Upper lobe of left lung (tissue), 6 donors: ENCODE results near the gene ZNHIT2. TPM values are rescaled to one million over a fixed set of nuclear protein-coding genes. Genes with fewer than 3 reads are reported as not detected.

Experiments
- ATAC-seq, 2 donors: fragments of 200-7000 bp; cut with Tn5 transposase; one replicate each; pipeline ENCODE4 v1.9.1; 2022; ENCODE audit warnings: mild to moderate bottlenecking in 2 of 2, moderate library complexity in 2 of 2; ENCODE audit not compliant: low FRiP score in 2 of 2
- DNase-seq, 2 donors: peaks; one replicate each; pipeline ENCODE4 v3.0.0-alpha.2; 2019 to 2020
- H3K27ac ChIP-seq, 4 donors: fragments of 200-600 bp; sonication (generic); one replicate each; pipeline ENCODE4 v1.5.1; 2016 to 2019
- H3K27me3 ChIP-seq, 4 donors: fragments of 200-600 bp; sonication (generic); one replicate each; pipeline ENCODE4 v1.5.1; 2017 to 2019
- H3K36me3 ChIP-seq, 4 donors: fragments of 200-600 bp; sonication (generic); one replicate each; pipeline ENCODE4 v1.5.1; 2016 to 2019
- H3K4me1 ChIP-seq, 4 donors: fragments of 200-600 bp; sonication (generic); one replicate each; pipeline ENCODE4 v1.5.1; 2018 to 2019
- H3K4me3 ChIP-seq, 4 donors: fragments of 200-600 bp; sonication (generic); one replicate each; pipeline ENCODE4 v1.5.1; 2017 to 2019; ENCODE audit warnings: mild to moderate bottlenecking in 2 of 4, moderate library complexity in 1 of 4
- H3K9me3 ChIP-seq, 4 donors: fragments of 200-600 bp; sonication (generic); one replicate each; pipeline ENCODE4 v1.5.1; 2018 to 2019
- CTCF ChIP-seq, 6 experiments: fragments of 450-650 bp in 4 of 6; fragments of 200-600 bp in 2 of 6; sonication (generic) in 2 of 6; IDR thresholded peaks; one replicate each; pipeline ENCODE4 v1.5.1; 2016 to 2019; ENCODE audit warnings: antibody characterized with exemption in 6 of 6
- EP300 ChIP-seq, 4 donors: sonication (generic); formaldehyde crosslinking; IDR thresholded peaks; one replicate each; pipeline ENCODE4 v1.5.1; 2017; ENCODE audit warnings: antibody characterized with exemption in 4 of 4, control low read depth in 2 of 4
- POLR2A ChIP-seq, 4 donors: fragments of 450-650 bp; IDR thresholded peaks; one replicate each; pipeline ENCODE4 v1.5.1; 2016 to 2017; ENCODE audit warnings: antibody characterized with exemption in 4 of 4, mild to moderate bottlenecking in 2 of 4
- POLR2AphosphoS5 ChIP-seq, 2 donors: sonication (generic); formaldehyde crosslinking; IDR thresholded peaks; one replicate each; pipeline ENCODE4 v1.5.1; 2017; ENCODE audit warnings: antibody characterized with exemption in 2 of 2
- WGBS, 2 donors: methylation state at CpG; one replicate each; pipeline ENCODE4 v1.1.5; 2017 to 2018; 5-methylcytosine and 5-hydroxymethylcytosine counted together
- total RNA-seq, 6 donors: library from RNA; depleted of rRNA in 4 of 6; stranded (reverse); fragments of >200 nt in 4 of 6; gene quantifications; one replicate each; pipeline versions ENCODE4 v1.1.0 to v1.2.1, GENCODE V29; 2016 to 2021
- donor health status: DM: no; HTN: no; CAD: no; lungs with moderate emphysema.
- donor health status: DM: no; HTN: yes; CAD: no; lungs with severe emphysema.

Gene ZNHIT2
- total RNA-seq, 6 donors from 2014 or later, result 12.6 to 28.5 (median 15.2) TPM

- no peak overlapping the region for H3K4me3 ChIP-seq
- peaks cover 45 to 80% (median 78%) of the 10 kb centered on the region in 4 donors for H3K36me3 ChIP-seq
- no peak for ATAC-seq
- H3K27ac ChIP-seq, result no peak overlapping the region
- no peaks in the 10 kb centered on the region for H3K27me3 ChIP-seq
- no peak for TF ChIP-seq POLR2A (IDR thresholded peaks at IDR 0.05)
- TF ChIP-seq POLR2AphosphoS5 (IDR thresholded peaks at IDR 0.05), result no peak
- no peak for TF ChIP-seq EP300 (IDR thresholded peaks at IDR 0.05)
- no peak for TF ChIP-seq CTCF (IDR thresholded peaks at IDR 0.05)
- DNase-seq, result no peak
- H3K9me3 ChIP-seq, result no peaks in the 10 kb centered on the region
- WGBS, 2 donors, result 92 to 95% methylated on average over 5 to 10 of the region's 13 CpGs
- peaks cover 15 to 22% (median 18%) of the 10 kb centered on the region in 4 donors for H3K4me1 ChIP-seq
Observed at GRCh38 chr11:65129649-65130441, 12.3 kb upstream of the ZNHIT2 start.

- no peak overlapping the region for H3K4me3 ChIP-seq
- WGBS, 2 donors, result 90 to 92% methylated on average over 9 to 15 of the region's 15 CpGs
- no peaks in the 10 kb centered on the region for H3K9me3 ChIP-seq
- H3K27ac ChIP-seq, result no peak overlapping the region
- TF ChIP-seq POLR2AphosphoS5 (IDR thresholded peaks at IDR 0.05) (no peak), EP300 (IDR thresholded peaks at IDR 0.05) (no peak), CTCF (IDR thresholded peaks at IDR 0.05) (no peak), POLR2A (IDR thresholded peaks at IDR 0.05) (no peak)
- H3K4me1 ChIP-seq, result peaks cover 13 to 16% (median 14%) of the 10 kb centered on the region in 4 donors
- ATAC-seq, result no peak
- H3K36me3 ChIP-seq, result peaks cover 45 to 89% (median 83%) of the 10 kb centered on the region in 4 donors
- H3K27me3 ChIP-seq, result no peaks in the 10 kb centered on the region
- DNase-seq, result no peak
Observed at GRCh38 chr11:65128182-65129145, 11.0 kb upstream of the ZNHIT2 start.

GRCh38 chr11:65127473-65128181, 10.1 kb upstream of the ZNHIT2 start:
- H3K4me3 ChIP-seq, result no peak overlapping the region
- 82 to 86% methylated on average over 9 to 12 of the region's 12 CpGs for WGBS, 2 donors
- no peak for ATAC-seq
- H3K27me3 ChIP-seq, result no peaks in the 10 kb centered on the region
- TF ChIP-seq EP300 (IDR thresholded peaks at IDR 0.05), result no peak
- no peak for TF ChIP-seq CTCF (IDR thresholded peaks at IDR 0.05)
- TF ChIP-seq POLR2A (IDR thresholded peaks at IDR 0.05), result no peak
- no peak for TF ChIP-seq POLR2AphosphoS5 (IDR thresholded peaks at IDR 0.05)
- H3K27ac ChIP-seq, result no peak overlapping the region
- H3K4me1 ChIP-seq, result peaks cover 11 to 15% (median 13%) of the 10 kb centered on the region in 4 donors
- DNase-seq, result no peak
- no peaks in the 10 kb centered on the region for H3K9me3 ChIP-seq
- H3K36me3 ChIP-seq, result peaks cover 45 to 87% (median 81%) of the 10 kb centered on the region in 4 donors

- no peak for ATAC-seq
- Histone ChIP-seq H3K27ac (no peak overlapping the region), H3K9me3 (no peaks in the 10 kb centered on the region), H3K4me1 (peaks cover 6 to 10% (median 8%) of the 10 kb centered on the region in 4 donors), H3K27me3 (no peaks in the 10 kb centered on the region), H3K36me3 (peaks cover 45 to 78% (median 73%) of the 10 kb centered on the region in 4 donors), H3K4me3 (no peak overlapping the region)
- TF ChIP-seq POLR2A (IDR thresholded peaks at IDR 0.05) (no peak), EP300 (IDR thresholded peaks at IDR 0.05) (no peak), POLR2AphosphoS5 (IDR thresholded peaks at IDR 0.05) (no peak)
- 85 to 92% methylated on average over 2 to 6 of the region's 6 CpGs for WGBS, 2 donors
- DNase-seq, result no peak
Observed at GRCh38 chr11:65126624-65127274, 9.2 kb upstream of the ZNHIT2 start.
